ENCODE results near the gene PELO.

- TF ChIP-seq, protein P1, sequence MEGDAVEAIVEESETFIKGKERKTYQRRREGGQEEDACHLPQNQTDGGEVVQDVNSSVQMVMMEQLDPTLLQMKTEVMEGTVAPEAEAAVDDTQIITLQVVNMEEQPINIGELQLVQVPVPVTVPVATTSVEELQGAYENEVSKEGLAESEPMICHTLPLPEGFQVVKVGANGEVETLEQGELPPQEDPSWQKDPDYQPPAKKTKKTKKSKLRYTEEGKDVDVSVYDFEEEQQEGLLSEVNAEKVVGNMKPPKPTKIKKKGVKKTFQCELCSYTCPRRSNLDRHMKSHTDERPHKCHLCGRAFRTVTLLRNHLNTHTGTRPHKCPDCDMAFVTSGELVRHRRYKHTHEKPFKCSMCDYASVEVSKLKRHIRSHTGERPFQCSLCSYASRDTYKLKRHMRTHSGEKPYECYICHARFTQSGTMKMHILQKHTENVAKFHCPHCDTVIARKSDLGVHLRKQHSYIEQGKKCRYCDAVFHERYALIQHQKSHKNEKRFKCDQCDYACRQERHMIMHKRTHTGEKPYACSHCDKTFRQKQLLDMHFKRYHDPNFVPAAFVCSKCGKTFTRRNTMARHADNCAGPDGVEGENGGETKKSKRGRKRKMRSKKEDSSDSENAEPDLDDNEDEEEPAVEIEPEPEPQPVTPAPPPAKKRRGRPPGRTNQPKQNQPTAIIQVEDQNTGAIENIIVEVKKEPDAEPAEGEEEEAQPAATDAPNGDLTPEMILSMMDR (IDR thresholded peaks at IDR 0.05; ENCODE audit: borderline replicate concordance, extremely low read depth, low read length, poor library complexity, severe bottlenecking): no peak
- no peak for TF ChIP-seq EZH2 (IDR thresholded peaks at IDR 0.05; ENCODE audit: borderline replicate concordance, low read depth, low read length, severe bottlenecking)
Observed at GRCh38 chr5:52738095-52738506, 49.6 kb upstream of the PELO start.
